GM21381 (cell line): ENCODE measurements around the gene HTRA2.
"Not testable (repeated sequence)": the region's sequence is repeated elsewhere in the genome, so short reads cannot be mapped to it uniquely, and the experiment has no call there.

ENCODE experiments used
- ATAC-seq: cut with Tn5 transposase; IDR thresholded peaks from one replicate; pipeline ENCODE4 v1.9.1; 2021; ENCODE audit warnings: mild to moderate bottlenecking, moderate library complexity; ENCODE audit not compliant: unreplicated experiment

Gene HTRA2

DNA sequence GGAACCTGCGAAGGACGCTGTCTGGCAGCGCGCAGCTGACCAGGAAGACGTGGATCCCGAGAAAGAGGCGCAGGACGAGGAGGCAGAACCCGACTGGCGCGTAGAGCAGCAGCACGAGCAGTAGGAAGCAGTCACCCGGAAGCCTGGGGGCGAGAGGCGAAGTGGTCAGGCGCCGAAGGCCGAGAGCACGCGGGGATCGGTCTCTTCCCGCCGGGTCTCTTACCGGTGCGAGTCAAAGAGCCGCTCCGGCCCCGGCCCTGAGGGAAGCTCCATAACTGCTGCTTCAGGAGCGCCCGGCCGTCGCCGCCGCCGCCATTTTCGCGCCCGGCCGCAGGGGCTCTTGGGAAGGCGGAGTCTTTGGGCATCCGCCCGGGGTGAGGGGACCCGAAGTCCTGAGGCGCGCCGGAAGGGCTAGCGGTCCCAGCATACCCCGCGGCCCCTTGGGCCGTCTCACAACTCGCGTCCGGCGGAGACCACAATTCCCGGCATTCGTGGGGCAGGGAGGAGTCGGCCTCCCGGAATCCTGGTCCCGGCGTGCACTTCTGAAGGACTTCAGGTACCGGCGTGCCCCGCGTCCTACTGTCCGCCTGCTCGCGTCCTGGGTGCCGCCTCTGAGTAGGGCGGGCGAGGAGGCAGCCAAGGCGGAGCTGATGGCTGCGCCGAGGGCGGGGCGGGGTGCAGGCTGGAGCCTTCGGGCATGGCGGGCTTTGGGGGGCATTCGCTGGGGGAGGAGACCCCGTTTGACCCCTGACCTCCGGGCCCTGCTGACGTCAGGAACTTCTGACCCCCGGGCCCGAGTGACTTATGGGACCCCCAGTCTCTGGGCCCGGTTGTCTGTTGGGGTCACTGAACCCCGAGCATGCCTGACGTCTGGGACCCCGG lies at the start of gene HTRA2, which contains the start of gene AUP1:
HTRA2 (plus strand) TSS at position 577 of the 882 bp plus-strand sequence; CDS start at position 651, 74 bp downstream.
AUP1 (minus strand) TSS at position 350 of the 882 bp plus-strand sequence; CDS start at position 273, 77 bp downstream.
- ATAC-seq: peak; percentile 80

DNA sequence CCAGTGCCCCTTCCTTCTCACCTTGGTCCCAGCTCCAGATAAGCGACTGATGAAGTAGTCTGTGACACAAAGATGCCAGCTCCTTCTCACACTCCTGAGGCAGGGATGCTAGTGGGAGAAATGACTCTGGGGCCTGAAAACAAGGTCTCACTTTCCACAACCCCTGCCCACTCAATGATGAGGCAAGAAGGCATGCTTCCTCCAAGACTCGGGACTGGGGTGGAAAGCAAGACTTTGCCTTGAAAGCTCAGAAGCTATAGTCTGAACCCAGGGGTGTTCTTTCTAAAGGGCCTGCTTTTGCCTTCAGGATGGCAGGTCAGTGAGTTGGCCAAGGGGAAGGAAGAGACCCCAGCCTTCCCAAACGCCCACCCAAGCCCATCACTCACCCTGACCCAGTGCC lies 48.3 kb upstream of the HTRA2 start:
- ATAC-seq: no peak

DNA sequence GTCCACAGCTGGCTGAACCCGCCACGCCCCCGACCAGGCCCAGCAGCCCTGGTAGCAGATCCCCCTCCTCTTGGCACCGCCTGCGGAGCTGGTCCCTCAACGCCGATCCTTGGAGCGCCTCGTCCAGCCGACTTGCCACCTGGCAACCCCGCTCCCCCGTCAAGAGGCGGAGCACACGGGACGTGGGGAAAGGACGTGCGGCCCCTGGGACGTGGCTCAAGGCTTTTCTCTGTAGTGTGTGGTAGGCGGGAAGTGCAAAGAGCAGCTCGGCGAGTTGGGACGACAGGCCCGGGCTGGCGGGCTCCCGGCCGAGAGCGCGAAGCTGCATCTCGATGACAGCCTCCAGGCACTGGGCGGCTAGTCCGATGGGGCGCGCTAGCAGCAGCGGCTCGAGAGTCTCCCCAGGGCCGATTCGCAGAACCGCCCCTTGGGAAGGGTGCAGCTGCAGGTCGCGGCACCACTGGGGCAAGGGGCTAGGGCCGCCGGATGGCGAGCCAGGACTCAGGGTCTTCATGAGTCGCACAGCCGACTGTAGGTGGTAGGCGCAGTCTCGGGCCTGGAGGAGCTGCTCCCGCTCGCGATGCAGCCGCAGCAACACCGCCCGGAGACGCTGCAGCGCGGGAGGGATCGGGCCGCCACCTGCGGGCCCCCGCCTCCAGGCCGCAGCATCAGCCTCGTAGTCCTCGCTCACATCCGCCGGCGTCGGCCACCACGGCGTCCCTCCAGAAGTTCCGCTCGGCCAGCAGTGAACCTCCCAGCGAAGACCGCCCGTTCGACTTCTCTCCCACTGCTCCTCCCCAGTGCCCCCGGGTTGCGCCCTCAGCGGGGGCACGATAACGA lies 47.6 kb upstream of the HTRA2 start:
- ATAC-seq: peak; percentile 34

DNA sequence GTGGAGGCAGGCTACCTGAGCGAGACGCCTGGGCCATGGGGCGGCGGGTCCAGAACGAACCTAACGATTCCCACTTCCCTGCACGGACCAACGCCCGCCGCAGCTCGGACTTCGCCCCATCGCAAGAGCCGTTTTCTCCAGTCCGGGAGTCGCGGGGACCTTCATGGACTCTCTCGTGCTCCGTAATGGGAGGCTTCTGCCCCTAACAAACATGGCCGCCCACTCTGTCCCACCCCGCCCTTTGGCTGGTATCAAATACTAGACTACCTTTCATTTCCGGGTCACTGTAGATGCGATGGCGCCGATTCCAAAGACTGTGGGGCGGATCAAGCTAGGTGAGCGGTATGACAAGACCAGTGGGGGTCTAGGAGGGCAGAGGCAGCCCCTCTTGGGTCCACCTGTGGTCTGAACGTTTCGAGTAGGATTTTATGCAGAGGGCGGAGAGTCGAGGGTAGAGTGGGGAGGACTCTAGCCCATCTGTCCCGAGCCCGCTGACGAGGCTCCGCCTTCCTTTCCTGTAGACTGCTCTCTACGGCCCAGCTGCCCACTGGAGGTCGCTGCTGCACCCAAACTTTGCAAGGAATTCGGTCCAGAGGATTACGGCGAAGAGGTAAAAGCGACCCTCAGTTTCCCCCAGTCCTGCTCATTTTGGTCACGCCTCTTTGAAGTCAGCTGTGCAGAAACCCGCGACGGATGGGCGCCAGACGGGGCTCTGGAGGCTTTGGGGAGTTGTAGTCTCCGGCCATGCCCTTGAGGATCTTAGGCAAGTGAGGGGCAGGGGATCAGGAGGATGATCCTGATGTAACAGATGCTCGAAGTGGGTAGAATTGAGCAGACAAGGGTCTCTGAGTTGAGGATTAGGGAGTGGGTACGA lies 46.7 kb upstream of the HTRA2 start, which contains the start of the genes CCDC142 and TTC31:
CCDC142 (minus strand) TSS at position 198 of the 874 bp plus-strand sequence; CDS start at position 37, 161 bp downstream.
TTC31 (plus strand) TSS at position 281 of the 874 bp plus-strand sequence; CDS start at position 296, 15 bp downstream.
- ATAC-seq: peak; percentile 86

DNA sequence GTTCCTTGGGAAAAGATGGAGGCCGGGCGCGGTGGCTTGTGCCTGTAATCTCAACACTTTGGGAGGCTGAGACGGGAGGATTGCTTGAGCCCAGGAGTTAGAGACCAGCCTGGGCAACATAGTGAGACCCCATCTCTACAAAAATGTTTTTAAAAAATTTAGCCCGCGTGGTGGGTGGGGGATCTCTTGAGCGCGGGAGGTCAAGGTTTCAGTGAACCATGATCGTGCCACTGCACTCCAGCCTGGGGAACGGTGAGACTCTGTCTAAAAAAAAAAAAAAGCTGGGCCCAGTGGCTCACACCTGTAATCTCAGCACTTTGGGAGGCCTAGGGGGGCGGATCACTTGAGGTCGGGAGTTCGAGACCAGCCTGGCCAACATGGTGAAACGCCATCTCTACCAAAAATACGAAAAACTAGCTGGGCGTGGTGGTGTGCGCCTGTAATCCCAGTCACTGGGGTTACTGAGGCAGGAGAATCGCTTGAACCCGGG lies 46.0 kb upstream of the HTRA2 start:
- not testable (repeated sequence) for ATAC-seq

DNA sequence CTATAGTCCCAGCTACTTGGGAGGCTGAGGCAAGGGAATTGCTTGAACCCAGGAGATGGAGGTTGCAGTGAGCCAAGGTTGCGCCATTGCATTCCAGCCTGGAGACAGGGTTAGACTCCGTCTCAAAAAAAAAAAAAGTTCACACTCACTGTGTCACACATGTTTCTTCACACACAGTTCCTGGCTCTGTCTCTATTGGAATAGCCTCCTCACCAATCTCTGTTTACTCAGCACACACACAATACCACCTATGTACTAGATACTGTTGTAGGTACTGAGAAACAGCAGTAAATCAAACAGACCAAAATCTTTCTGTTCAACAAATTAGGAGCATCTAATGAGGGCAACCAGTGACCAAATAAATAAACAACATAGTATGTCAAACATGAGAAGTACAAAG lies 43.6 kb upstream of the HTRA2 start:
- no peak for ATAC-seq

DNA sequence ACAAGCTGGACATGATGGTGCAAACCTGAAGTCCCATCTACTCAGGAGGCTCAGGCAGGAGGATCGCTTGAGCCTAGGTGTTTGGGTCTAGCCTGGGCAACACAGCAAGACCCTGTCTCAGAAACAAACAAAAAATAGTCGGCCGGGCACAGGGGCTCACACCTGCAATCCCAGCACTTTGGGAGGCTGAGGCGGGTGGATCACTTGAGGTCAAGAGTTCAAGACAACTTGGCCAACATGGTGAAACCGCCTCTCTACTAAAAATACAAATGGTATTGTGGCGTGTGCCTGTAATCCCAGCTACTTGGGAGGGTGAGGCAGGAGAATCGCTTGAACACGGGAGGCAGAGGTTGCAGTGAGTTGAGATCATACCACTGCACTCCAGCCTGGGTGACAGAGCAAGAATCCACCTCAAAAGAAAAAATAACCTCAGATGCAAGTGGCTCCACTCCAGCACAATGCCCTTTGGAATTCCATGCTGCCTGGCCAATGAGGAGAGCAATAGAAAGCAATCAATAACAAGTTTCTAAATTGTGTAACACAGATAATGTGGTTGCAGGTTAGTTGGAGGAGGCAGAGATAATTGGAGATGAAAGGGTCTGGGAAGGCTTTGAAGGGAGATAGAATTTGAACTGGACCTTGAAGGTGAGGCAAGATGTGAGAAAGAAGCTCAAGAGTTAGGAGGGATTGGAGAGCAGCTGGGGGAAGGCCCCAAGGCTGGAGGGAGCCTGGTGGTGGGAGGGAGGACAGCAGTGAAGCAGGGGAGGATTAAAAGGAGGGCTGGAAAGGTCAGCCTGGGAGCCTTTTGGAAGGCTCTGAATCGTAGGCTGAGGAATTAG lies 40.9 kb upstream of the HTRA2 start:
- no peak for ATAC-seq

DNA sequence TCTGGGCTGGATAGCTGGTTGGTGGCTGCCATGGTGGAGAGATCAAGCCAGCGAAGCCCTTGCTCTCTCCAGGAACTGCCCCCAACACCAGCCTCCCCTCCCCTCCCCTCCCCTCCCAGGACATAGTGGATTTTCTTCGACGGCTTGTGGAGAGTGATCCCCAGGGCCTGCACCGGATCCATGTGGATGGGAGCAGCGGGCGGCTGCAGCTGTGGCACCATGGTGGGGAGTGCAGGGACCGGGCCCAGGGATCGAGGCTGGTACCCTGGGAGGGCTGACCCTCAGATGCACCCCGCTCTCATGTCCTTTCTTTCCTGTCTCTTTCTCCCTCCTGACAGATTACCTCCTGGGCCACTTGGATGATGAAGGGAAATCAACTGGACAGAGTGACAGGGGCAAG lies 39.8 kb upstream of the HTRA2 start:
- ATAC-seq: no peak

DNA sequence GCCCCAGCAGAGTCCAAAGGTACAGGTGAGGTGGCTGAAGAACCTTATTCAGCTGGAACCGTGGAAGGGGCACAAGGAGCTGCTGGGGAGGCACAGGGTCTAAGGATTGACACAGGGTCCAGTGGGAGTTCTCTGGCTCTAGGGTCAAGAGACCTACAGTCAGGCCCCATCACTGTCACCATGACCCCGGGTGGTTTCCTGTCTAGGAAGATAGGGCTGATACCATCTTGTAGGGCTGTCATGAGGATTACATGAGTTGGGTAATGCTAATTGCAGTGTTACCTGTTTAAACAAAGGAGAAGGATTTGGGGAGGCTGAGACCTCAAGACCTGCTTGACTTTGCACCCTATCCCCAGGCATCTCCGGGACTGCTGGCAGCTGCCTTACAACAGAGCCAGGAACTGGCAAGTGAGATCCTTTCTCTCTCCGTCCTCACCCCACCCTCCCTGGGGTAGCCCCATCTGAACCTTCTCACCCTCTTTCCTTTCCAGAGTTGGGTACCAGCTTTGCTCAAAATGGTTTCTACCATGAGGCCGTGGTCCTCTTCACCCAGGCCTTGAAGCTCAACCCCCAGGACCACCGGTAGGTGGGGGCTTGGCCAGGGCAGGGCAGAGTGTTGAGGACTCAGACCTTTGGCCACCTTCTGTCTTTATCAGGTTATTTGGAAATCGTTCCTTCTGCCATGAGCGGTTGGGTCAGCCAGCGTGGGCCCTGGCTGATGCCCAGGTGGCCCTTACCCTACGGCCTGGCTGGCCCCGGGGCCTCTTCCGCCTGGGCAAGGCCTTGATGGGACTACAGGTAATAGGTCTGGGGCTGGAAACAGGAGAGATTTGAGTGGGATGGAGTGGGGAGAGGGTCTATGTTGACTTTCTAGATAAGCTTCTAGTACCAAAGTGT lies 37.8 kb upstream of the HTRA2 start:
- ATAC-seq: no peak

DNA sequence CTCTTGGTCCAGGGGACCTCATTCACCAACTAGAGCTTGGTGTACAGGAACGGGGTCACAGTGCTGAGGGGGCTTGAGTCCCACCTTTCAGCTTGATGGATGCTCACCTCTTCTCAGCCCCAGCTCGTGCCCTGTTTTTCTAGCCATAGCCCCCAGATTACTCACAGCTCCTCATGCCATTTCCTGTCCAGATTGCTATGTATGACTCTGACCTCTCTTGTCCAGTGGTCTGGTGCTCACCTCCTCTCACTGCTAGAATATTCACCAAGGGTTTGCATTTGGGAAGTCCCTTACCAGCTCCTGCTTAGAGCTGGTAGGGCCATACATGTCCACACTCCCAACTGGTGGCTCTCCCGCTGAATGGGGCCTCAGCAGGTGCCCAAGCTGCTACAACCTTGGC lies 36.2 kb upstream of the HTRA2 start:
- no peak for ATAC-seq

DNA sequence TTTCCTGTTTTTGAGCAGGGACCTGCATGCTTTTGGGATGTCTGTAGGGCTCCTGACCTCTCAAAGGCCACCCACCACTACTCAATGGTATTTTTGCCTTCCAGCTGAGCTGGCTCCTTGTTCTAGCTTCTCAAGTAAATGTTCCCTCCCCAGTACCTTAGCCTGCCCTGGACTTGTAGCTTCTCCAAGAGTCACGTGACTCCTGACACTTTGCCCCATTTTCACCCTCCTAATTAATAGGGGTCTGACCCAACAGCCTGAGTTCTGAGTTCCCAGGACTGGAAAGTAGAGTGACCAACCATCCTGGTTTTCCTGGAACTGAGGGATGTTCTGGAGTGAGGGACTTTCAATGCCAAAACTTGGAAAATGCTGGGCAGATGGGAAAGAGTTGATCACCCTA lies 34.3 kb upstream of the HTRA2 start:
- no peak for ATAC-seq

DNA sequence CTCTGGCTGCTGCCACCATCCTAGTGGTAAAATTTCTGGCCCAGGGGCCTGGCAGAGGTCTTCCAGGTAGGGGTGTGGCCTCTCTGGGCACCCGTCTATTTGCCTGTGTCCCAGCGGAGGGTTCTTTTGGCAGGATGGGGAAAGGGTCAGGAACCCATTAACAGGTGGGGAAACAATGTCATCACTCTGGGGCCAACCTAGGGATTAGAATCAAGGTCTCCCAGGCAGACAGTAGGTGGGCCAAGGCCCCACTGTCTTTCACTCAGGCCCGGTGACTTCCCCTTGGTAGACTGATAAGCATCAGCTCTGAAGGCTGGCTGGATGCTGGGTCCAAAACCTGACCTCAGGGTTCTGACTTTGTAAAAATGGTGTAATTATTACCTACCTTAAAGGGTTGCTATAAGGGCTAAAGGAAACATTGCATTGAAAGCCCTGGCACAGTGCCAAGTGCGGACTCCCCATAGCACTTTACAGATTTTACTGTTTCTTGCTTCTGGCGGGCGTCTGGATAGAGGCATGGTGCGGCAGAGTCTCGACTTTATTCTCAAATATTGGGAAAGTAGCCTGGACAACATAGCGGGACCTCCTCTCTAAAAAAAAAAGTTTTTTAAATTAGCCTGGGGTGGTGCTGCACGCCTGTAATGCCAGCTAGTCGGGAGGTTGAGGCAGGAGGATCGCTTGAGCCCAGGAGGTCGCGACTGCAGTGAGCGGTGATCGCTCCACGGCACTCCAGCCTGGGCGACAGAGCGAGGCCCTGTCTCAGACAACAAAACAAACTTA lies 32.5 kb upstream of the HTRA2 start:
- no peak for ATAC-seq

DNA sequence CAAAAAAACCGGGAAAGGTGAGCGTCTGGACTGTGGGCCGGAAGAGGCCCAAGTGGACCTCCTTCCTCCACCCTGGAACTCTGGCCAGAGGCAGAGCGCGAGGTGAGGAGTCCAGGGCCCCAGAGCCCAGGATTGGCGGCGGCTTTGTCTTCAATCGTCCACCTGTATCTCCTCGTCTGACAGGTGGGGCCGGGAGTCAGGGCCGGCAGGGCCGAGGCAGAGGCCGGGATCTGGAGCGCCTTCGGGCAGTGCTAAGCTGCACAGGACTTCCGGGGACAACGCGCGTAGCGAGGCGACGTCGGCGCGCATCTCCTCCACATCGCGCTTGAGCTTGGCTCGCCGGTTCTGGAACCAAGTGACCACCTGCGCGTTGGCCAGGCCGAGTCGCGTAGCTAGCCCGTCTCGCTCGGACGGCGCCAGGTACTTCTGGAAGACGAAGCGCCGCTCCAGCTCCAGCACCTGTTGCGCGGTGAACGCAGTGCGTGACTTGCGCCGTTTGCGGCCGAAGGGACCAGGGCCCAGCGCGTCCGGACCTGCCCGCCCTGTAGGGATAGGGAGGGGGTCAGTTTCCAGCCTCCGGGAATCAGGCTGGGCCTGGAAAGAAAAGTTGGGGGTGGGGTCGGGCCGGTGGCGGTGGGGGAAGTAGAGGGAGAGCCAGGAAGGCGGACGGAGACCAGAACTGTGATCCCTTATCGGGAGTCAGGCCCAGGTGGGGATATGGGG lies 31.8 kb upstream of the HTRA2 start:
- no peak for ATAC-seq

DNA sequence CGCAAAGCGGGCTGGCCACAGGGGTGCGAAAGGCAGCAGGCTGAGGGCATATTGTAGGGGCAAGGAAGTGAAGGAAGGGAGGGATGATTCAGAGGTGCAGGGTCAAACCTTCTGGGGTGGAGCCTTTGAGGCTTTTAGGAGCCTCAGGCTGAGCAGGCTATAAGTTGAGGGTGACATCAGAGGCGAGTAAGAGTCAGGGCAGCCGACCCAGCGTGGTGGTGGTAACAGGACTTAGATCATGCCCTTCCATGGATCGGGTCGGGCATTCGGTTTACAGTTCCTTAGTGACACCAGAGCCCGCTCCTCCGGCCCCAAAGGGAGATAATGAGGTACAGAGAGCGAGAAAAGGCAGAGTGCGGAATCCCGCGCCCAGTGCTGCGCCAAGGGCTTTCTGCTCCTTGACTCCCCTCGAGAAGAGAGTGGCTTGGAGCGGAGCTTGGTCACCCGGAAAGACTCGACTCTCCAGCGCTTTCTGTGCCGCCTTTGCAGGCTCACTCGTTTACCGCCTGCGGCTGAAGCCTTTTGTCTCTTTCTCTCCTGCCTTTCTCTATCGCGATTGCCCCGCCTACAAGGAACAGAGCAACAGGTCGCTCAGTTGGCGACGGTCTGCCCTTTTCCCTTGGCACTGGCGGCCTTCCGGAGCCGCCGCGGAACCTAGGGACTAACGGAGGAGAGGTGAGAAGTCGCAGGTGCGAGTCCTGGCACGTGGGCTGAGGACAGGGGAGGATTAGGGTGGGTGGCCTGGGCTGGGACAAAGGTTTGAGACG lies 31.1 kb upstream of the HTRA2 start:
- ATAC-seq: no peak

DNA sequence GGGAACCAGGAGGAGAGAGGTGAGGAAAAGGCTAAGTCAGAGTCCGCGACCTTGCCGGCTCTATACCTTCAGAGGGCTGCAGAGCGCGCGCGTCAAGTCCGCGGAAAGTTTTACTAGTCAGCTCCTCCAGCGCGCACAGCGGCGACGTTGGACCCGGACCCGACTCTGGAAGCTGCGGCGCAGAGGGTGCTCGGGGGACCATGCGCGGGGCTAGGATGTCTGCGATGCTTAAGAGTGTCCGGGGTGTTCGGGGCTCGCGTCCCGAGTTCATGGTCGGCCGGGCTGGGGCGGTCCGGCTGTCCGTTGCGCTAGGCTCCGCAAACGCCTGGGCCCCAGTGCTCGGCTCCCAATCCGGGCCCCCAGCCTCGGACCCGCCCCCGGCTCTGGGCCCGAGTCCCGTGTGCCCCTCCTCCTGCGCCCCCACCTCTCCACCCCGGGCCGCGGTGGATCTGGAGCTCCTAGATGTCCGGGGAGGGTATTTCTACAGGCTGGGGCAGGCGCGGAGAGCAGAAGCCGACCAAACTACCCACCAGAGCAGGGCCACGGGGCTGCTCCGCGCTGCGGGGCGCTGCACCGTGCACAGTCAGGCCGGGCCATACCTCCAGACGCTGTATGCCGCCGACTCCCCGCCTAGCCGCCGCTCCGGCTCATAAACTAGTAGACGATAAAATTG lies 30.3 kb upstream of the HTRA2 start, which contains the start of gene LBX2:
LBX2 (minus strand) TSS at position 337 of the 673 bp plus-strand sequence; CDS start at position 271, 66 bp downstream.
- no peak for ATAC-seq
